Stimulated activated CD4-positive, alpha-beta T cell treated with anti-CD3 and anti-CD28 coated beads, TNF-alpha, amount 100 ng/mL, for 48 hours (primary cell): ENCODE data around the gene SCP2D1.
"Not testable (repeated sequence)": the region's sequence is repeated elsewhere in the genome, so short reads cannot be mapped to it uniquely, and the experiment has no call there.

Experiments used
- DNase-seq, 3 donors: peaks; one replicate each; pipeline ENCODE4 v3.0.0-alpha.2; 2020; ENCODE audit warnings: low read depth in 3 of 3

Gene SCP2D1

GRCh38 chr20:18813483-18813882 lies at the start of gene SCP2D1:
TSS of gene SCP2D1 (plus strand) at chr20:18813783. CDS start at chr20:18813816, 33 bp downstream.
- DNase-seq = no peak

GRCh38 chr20:18767676-18768075 lies 45.9 kb upstream of the SCP2D1 start:
- DNase-seq = no peak

GRCh38 chr20:18773566-18773965 lies 40.0 kb upstream of the SCP2D1 start:
- no peak for DNase-seq

GRCh38 chr20:18774207-18774606 lies 39.4 kb upstream of the SCP2D1 start:
- no peak for DNase-seq

GRCh38 chr20:18775633-18776032 lies 38.0 kb upstream of the SCP2D1 start:
- DNase-seq = no peak

- no peak for DNase-seq
Measured at GRCh38 chr20:18778690-18779392, 34.7 kb upstream of the SCP2D1 start.

GRCh38 chr20:18780385-18781130 lies 33.0 kb upstream of the SCP2D1 start:
- no peak for DNase-seq

GRCh38 chr20:18781509-18781908 lies 32.1 kb upstream of the SCP2D1 start:
- no peak for DNase-seq

GRCh38 chr20:18783385-18783959 lies 30.1 kb upstream of the SCP2D1 start:
- DNase-seq = no peak

- not testable (repeated sequence) for DNase-seq
Measured at GRCh38 chr20:18787046-18787445, 26.5 kb upstream of the SCP2D1 start.

GRCh38 chr20:18788021-18788420 lies 25.6 kb upstream of the SCP2D1 start:
- DNase-seq = no peak

- DNase-seq = no peak
Measured at GRCh38 chr20:18790787-18791186, 22.8 kb upstream of the SCP2D1 start.

- DNase-seq = peak; percentile 67 to 75 (median 72)
Measured at GRCh38 chr20:18793625-18794427, 19.8 kb upstream of the SCP2D1 start.

- no peak for DNase-seq
Measured at GRCh38 chr20:18794428-18794787, 19.2 kb upstream of the SCP2D1 start.

GRCh38 chr20:18795366-18795765 lies 18.2 kb upstream of the SCP2D1 start:
- no peak for DNase-seq

GRCh38 chr20:18796282-18796833 lies 17.2 kb upstream of the SCP2D1 start:
- DNase-seq = no peak

- DNase-seq = no peak
Measured at GRCh38 chr20:18801516-18801915, 12.1 kb upstream of the SCP2D1 start.

GRCh38 chr20:18802012-18802634 lies 11.5 kb upstream of the SCP2D1 start:
- no peak for DNase-seq

- no peak for DNase-seq
Measured at GRCh38 chr20:18805881-18806280, 7.7 kb upstream of the SCP2D1 start.

- no peak for DNase-seq
Measured at GRCh38 chr20:18808712-18809111, 4.9 kb upstream of the SCP2D1 start.

GRCh38 chr20:18811186-18811585 lies 2.4 kb upstream of the SCP2D1 start:
- DNase-seq = no peak
